NCI-H526 treated with DMSO at 0.1 percent for 48 hours (cell line): ENCODE results near the gene GALNS.

ENCODE experiments used
- DNase-seq: peaks from one replicate; lab custom pipeline; 2025; lab: John Stamatoyannopoulos, UW

Gene GALNS

DNA sequence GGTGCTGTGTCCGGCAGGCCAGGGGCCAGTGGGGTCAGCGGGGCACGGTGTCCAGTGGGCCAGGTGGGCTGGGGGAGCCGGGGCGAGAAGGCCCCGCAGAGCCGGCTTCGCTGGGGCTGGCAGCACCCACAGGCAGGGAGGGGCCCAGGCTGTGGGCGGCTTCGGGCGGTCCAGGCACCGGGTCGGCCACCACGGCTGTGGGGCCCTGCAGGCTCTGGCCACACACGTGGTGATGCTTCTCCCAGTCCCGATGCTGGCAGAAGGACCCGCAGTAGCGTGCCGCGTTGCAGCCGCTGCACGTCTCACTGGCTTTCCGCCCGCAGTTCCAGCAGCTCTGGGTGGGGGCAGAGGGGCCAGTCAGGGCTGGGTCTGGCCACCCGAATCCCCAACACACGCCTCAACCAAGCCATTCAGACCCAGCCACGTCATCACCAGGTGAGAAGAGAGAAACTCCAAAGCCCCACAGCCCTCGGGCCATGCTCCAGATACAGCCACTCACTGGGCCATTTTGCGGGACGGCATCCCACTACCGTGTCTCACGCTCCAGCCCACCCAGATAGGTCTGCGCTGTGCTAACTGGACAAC is 20.3 kb upstream of the GALNS start:
- no peak for DNase-seq

DNA sequence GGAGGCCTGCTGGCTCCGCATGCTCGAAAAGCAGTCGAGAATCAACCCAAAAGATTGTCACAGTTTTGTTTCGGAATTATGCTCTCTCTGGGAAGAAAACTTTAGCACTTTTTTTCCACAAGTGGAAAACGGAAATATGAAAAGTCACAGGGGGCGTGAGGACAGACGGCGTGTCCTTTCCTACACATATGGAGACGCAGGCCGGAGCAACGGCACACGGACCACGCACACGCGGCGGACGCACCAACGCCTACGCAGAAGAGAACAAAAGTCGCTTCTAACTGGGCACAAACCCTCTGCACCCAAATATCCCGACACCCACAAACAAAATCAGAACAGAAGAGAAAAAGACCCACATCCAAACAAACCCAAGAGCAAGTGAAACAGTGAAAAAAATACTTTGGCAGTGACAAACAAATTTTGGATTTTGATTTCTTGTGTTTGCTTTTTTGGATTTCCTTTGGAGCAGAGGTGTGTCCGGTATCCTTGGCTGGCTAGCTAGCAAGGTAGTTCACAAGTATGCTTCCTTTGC is 19.0 kb upstream of the GALNS start:
- DNase-seq, result no peak

DNA sequence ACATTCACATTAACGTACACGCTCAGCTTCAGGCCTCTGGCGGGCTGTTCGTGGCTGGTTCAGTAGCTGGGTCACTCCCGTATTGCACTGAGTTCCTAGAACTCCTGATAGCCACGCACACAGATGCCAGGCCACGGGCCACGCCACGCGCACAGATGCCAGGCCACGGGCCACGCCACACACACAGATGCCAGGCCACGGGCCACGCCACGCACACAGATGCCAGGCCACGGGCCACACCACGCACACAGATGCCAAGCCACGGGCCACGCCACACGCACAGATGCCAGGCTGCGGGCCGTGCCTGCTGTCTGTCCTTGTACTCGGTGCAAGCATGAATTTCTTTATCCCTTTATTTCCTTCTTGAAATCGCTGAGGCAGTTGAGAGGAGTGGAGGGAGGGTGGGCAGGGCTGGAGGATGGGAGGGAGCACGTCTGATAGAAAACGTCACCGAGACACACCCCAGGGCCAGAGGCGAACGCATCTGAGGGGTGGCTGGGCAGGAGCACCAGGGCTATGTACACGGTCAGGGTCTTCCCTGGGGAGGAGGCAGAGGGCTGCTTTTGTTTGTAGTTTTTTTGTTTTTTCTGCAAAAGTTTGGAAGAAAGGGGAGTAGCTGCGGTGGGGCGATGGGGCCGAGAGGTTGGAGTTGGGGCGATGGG is 18.3 kb upstream of the GALNS start:
- DNase-seq, result no peak

DNA sequence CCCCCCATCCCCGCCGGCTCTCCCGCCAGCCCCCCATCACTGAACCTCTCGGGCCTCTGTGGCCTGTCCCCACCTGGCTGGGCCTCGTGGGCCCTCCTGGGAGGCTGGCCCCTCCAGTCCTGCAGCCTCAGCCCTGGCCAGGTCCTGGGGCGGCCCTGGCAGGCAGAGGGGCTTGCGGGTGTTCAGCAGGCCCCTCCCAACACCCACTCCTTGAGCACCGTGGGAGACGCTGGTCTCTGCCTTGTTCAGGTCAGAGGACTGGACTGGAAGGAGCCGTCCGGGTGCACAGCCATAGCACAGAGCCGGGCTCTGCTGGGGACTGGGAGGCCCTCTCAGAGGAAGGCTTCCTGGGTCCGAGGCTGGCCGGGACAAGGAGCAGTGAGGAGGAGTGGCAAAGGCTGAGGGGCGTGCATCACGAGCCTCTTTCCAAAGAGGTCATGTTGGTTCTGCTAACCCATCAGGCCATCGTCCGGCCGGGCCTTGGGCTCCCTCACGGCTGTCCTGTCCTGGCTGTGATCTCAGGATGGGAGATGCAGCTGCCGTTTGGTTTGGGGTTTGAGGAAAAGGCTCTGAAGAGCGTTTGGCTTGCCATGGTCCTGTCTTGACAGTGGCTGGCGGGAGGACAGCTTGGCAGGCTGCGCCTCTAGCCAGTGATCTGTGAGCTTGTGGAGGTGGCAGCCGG is 16.0 kb upstream of the GALNS start:
- no peak for DNase-seq

DNA sequence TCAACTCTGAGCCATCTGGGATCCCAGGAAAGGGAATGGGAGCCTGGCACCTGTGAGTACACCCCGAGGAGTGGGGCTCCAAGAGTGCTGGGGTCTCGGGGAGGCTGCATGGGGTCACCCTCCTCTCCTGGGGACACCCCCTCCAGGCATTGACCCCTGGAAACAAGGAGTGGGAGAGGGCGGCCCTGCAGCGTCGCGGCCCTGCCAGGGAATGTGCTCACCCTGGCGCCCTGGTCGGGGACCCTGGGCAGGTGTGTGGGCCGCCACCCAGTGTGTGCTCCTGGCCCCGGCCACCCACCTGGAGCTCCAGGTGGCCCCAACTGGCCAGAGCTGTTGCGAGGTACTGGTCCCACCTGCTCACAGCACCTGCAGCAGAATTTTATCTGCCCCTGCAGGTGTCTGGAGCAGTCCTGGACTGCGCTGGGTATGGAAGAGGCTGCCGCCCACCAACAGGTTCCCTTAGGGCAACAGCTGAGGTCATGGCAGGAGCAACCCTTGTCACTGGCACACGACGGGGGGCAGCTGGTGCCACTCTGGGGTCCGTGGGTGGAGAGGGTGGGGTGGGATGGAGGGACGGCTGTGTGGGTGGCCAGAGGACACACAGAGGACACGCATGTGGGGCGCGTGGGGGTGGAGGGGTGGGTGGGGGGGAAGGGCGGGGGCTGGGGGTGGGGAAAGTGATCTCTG is 15.1 kb upstream of the GALNS start:
- no peak for DNase-seq

DNA sequence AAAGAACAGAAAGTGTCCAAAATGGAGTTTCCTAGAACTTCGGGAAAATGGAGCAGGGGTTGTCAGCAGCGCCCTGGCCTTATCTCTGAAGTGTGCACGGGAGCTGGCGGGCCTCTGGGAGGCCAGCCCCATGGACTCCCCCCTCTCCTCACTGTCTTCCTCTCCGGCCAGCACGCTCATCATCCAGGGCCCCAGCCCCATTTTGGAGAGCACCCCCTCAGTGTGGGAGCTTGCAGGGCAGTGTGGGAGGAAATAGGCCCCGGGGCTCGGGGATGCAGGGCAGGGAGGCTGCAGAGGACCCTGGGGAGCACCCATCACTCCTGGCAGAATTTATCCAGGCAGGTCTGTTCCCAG is 14.6 kb upstream of the GALNS start:
- DNase-seq, result no peak

DNA sequence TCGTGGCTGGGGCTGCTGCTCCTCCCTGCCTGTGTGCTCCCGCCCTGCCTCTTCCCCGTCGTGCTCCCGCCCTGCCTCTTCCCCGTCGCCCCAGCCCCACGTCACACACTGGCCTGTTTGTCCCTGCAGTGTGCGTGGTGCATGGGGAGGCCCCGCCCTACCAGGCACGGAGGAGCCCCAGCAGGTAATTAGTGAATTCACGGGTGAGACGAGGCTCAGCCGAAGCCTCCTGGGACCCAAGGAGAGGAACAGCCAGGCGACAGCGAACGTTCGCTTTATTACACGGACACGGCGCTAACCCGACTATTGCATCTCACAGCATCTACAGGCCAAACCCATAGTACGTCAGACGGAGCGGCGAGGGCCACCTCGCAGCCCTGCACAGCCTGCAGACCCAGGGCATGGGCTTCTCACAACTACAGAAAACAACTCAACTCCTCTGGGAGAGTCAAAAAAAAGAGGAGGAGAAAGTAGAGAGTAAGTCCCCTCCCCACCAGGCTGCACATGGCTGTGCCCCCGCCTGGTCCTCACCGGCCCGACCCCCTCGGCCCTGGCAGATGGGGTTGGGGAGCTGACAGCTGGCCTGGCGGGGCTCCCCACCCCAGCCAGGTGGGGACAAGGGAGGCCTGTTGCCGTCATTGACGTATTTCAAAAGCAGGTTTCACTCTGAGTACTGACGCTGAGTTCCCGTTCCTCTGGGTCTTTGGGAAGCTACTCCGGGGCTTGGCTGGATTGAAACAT is 14.0 kb upstream of the GALNS start:
- DNase-seq, result peak; percentile 11

DNA sequence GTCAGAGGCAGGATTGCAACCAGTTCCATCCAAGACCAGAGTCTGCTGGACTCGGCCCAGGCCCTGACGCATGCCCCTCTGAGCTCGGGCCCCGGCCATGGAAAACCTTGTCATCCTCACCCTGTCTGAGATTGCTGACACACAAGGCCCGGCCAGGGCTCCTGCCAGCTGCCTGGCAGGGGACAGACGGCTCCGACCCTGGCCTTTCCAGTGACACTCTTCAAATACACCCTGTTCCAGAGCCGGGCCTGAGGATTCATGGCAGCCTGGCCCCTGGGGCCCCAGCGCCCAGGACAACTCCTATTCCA is 12.9 kb upstream of the GALNS start:
- DNase-seq, result no peak

DNA sequence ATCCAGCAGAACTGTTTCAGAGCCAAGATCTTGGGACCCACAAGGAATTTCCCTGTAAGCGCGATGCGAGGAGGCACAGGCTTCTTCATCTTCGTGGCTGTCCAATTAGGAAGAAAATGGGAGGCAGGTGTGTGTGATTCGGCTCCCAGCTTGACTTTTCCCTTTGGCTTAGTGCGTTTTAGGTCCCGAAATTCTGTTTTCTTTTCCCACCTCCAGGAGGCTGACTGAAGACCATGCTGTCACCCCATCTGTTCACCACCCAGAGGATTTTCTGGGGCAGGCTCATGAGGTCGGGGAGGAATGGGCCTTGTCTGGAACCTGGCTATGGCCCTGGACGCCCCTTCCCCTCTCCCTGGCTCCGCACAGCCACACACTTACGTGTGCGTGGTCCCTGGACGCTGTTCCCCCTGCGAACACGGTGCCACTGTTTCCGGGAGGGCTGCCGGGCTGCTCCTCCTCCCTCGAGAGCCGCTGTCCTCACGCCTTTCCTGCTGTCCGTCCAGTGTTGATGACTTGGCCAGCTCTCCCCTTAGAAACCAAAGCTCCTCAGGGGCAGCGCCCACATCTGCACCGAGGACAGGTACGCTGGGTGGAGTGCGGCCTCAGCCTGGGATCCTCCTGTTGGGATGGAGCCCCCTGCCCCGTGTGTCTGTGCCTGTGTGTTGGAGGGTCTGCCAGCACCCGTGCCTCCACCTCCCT is 12.4 kb upstream of the GALNS start:
- DNase-seq, result no peak

DNA sequence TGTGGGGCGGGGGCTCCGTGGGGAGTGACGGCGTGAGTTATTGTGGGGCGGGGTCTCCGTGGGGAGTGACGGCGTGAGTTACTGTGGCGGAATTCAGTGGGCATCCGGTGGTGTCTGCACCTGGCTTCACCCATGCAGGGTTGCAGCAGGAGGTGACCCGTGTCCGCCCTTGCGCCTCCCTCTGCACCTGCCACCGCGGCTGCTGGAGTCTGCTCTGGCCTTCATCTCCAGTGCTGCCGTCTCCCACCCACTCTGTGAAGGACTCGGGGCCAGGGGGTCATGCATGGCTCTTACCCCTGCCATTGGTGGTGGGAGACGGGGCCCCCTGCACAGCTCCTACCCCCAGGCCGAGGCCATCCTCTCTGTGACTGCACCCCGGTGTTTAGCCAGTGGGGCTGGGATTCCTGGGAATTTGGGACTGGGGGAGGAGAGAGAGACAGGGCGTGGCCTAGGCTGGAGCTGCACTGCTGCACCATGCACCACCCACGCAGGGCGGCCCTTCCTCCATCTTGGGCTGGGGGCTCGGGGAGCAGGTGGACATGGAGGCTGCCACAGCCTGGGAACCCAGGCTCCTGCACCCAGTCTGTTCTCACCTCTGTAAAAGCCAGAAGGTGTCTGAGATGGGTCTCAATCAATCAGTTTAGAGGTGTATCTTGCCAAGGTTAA is 11.0 kb upstream of the GALNS start:
- DNase-seq, result no peak

DNA sequence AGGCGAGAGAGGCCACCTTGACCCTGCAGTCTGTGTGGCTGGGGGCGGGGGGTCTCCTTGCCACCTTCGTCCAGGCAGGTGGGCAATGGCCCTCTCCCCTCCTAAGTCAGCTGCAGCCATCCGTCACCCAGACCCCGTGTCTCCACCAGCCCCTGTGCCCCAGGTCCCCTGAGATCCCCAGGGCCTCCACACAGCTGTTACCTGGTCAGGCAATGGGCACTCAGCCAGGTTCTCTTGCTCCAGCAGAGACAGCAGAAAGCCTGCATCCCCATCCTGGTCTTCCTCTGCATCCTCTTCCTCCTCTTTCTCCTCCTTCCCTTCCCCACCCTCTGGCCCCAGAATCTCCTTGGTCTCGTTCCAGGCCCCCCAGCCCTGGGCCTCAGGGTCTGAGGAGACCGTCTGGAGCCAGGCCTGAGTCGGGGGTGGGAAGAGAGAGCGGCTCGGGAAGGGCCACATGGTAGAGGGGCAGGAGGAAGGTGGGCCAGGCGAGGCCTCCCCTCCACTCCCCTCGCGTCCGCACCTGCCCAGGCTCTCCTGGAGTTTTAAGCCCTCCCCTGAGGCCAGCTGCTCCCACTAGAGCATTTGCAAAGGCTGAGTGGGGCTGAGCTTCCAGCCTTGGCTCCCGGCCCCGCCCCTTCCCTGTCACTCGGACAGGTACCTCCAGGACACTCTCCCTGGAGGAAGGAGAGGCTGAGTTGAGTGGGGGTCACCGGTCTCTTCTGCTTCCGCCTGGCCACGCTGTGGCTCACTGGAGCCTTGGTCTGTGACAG is 9.6 kb upstream of the GALNS start, which contains the start of gene PABPN1L:
TSS of gene PABPN1L (minus strand) at position 510 of the 770 bp plus-strand sequence. CDS start at position 456, 54 bp downstream.
- no peak for DNase-seq

DNA sequence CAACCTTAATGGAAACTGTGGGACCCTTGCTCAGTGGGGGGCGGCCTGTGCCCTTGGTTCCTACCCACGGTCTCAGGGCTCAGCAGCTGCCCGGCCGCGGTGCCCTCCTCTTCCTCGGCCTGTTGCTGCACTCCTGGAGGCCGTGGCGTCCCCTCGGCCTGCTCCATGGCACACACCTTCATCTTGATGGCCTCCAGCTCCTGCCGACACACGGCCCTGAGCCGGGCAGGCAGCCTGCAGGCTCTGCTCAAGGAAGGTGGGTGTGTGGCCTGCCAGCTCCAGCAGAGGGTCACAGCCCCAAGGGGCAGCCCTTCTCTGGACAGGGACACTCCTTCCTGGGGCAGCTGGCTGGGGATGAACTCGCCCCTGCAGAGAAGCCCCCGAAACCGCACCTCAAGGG is 9.0 kb upstream of the GALNS start:
- no peak for DNase-seq

DNA sequence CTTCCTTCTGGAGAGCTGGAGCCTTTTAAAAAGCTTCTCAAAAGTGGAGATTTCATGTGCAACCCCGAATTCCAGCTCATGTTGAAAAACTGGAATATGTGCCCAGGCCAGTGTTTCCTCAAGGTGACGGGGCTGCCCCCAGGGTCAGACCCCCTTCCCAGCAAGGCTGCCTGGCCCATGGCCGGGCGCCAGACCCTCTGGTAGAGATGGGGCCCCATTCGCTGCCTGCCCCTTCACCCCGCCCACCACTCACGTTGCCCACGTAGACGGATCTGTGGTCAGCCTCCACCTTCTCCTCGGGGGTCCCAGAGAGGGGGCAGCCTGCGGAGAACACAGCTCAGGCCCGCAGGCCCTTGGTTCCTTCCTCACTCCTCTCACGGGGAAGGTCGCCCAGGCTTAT is 8.6 kb upstream of the GALNS start:
- no peak for DNase-seq

DNA sequence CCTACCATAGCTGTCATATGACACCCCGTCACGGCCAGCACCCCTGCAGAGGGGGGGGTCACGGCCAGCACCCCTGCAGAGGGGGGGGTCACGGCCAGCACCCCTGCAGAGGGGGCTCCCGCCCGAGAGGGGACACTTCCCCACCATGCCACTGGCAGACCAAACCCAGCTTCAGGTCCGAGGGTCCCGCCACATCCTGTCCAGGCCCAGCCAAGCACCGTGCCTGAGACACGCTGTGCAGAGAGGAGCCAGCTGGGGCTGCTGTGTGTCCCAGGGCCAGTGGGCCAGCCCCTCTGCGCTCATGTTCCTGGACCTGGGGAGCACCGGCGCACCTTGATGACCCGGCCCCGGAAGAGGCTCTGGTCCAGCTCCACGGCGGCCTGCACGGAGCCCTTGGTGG is 7.8 kb upstream of the GALNS start:
- no peak for DNase-seq

DNA sequence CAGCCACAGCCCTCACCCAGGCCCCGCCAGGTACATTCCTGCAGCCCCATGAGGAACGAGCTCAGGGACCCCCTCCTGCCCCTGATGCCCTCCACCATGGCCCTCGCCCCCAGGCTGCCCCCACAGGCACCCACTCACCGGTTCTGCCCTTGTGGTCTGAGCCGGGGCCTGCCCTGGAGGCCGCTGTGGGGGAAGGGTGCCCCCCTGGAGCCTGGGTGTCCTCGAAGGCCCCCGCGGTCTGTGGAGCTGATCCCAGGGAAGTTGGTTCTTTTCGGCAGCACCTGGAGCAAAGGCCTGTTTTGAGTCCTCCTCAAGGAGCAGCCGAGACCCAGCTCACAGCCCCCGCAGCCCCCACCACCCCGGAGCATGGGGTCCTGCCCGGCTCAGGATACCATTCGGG is 7.4 kb upstream of the GALNS start:
- DNase-seq, result no peak

DNA sequence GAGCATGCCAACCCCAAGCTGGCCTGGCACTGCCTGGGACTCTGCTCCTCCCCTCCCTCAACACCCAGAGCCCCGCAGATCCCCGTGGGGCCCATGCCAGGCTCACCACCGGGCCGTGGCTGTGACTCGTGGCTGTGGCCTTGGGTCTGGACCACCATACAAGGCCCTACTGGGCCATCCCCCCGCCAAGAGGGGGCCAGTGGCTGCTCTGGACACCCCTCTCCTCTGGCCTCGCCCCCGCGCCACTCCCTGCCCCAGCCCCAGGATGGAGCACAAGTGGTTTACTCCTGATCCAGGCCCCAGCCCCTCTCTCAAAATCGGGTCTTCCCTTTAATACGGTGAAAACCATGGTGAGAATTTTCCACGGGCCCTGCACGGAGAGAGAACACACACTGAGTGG is 6.7 kb upstream of the GALNS start:
- DNase-seq, result no peak

DNA sequence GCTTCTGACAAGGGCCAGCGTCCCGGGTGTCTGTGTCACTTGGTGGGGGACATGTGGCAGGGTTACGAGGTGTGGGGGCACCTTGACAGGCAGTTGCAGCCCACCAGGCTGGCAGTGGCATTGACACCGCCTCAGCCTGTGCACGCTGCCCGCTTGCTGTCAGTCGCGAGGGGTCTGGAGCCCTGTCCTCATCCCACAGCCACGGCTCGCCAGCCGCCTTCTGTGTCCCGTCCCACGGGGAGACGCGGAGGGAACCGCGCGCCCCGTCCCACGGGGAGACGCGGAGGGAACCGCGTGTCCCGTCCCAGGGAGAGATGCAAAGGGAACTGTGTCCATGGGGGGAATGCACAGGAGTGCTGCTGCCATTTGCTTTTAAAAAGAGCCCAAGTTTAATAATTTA is 6.2 kb upstream of the GALNS start:
- DNase-seq, result no peak

DNA sequence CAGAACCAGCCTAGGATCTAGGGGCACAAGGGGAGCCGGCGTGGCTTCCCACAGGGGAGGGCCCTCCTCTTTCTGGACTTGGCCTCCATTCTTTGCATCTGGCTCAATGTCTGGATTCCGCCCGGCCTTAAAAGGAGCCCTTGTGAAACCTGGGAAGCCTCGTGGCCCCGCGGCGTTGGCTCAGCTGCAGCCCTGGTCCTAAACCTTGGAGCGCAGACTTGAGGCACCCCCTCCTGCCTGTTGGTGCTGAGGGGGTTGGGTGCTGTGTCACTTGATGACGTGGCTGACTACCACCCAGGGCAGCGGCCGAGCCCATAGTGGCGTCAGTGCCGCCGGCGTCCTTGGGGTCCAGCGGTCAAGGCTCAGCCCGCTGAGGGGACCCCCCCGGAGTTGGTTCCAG is 4.6 kb upstream of the GALNS start:
- DNase-seq, result no peak

DNA sequence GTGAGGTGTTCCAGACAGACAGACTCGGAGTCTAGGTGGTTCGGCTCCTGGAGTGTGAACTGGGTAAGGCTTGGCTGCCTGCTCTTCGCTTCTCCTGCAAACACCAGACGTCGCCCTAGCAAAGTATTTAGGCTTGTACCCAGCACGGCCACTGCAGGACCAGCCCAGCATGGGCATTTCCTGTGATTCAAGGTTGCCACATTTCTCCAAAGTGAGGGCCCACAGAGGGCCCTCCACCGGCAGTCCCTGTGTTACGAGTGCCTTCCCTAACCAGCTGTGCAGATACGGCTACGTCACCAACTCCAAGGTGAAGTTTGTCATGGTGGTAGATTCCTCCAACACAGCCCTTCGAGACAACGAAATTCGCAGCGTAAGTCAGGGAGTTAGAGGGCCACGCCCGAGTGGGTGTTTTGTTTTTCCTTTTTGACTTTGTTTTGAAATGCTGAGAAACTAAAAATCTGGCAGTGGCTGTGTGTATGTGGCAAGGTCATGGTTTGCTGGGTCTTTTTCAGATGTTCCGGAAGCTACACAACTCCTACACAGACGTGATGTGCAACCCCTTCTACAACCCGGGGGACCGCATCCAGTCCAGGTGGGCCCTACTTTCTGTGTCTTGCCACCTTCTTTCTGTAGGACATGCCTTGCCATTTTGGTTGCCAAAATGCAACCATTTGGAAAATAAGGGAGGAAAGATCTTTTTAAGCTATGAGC is 2.8 kb upstream of the GALNS start:
- DNase-seq, result no peak
